NCI-H1417 (cell line): ENCODE measurements around the gene TUBB6.

ENCODE experiments used
- DNase-seq, 3 experiments: peaks; one replicate each; lab custom pipeline; 2025; lab: John Stamatoyannopoulos, UW

The TUBB6 gene

GRCh38 chr18:12338382-12338781 is 30.3 kb downstream of the TUBB6 start:
- no peak for DNase-seq

DNA sequence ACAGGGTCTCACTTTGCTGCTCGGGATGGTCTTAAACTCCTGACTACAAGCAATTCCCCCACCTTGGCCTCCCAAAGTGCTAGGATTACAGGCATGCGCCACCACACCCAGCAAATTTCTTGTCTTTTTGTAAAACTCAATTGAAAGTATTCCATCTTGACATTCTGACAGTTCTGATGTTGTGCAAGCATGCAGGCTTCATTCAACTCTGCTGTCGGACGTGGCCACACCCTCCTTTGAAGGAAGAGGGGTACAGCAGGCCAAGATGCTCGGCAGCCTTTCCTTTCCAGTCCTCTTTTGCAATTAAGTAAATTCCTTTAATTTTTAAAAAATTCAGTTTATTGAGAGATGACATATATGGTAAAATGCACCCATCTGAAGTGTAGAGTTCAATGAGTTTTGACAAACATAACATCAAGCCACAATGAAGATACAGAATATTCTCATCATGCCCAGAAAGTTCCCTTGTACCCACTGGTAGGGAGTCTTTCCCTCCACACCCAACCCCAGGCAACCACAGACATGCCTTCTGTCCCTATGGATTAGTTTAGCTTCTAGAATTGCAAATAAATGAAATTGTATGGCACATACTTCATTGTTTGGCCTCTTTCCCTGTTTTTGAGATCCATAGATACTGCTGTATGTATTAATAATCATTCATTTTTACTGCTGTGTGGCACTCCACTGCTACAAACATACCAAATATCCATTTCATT is 33.1 kb downstream of the TUBB6 start:
- DNase-seq: no peak

DNA sequence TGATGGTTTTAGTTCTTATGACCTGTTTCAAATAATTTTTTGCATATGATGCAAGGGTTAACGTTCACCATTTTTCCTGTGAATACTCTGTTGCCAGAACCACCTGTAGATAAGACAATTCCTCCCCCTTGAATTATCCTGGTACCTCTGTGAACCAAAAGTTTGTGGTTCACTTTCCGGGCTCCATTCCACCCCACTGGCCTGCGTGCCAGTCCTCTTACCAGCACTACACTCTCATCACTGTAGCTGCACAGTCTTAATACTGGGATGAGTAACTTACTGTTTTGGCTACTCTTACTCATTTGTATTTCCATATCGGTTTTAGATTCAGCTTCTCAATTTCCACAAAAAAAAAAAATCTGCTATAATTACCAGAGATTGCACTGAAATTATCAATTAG is 34.6 kb downstream of the TUBB6 start:
- DNase-seq: no peak

DNA sequence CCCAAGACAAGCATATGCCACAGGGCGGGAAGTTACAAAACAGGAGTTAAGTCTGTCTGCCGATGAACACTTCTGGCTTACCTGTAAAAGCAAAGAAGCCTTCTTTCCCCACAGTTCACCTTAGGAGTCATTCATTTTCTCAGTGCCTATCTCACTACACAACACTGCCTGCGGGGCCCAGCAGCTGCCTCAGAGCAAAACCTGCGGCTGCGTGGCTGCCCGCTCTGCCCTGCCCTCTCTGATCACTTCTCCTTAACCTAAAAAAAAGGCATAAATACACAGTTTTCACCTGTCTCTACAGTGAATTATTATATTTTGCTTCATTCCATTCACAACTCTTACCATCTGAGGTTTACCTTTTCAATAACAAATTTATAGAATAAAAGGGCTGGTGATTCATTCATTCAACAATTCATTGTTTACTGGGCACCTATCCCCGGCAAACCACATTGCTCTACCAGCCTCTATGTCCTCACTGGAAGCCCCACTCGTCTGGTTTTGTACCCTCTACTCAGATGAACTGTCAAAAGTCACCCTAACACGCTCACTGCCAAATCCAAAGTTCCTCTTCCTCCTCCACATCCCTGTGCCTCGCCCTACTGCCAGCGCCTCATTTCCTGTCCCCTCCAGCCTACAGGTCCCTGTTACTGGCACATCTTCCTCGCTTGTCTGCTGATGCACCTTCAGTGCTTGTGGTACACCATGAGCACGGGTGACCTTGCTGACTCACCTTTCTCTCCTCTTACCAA is 37.6 kb downstream of the TUBB6 start:
- DNase-seq: no peak

DNA sequence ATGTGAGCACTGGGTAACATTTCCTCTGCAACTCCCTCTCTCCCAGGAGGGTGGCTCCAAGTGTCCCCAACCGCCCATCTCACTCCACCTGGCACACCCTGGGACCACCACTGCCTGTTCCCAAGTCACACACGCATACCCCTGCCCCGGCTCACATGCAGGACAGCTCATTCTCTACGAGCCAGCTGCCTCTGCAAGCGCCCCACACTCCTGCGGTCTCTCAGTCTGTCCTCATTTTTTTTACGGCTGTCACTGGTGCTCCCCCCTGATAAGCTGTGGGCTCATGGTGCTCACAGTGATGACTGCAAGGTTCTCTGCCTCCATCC is 38.2 kb downstream of the TUBB6 start:
- no peak for DNase-seq

- DNase-seq: no peak
Measured at GRCh38 chr18:12347895-12348294, 39.9 kb downstream of the TUBB6 start.

DNA sequence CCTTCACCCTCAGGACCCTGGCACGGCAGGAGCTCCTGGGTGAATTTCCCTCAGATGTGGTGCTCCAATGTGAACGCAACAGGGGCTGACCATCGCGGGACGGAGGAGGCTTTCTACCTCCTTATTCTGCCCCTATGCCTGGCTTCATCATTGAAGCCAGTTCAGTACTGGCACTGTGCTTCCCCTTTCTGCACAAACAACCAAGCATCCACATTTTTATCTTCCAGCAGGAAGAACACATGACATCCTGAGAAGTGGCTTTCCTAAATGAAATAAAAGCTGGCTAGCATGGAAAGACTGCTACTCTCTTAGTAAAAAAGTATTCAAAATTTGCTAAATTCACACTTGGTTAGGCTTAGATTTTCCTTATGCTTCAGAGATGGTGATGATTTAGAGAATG is 44.1 kb downstream of the TUBB6 start:
- DNase-seq: no peak

DNA sequence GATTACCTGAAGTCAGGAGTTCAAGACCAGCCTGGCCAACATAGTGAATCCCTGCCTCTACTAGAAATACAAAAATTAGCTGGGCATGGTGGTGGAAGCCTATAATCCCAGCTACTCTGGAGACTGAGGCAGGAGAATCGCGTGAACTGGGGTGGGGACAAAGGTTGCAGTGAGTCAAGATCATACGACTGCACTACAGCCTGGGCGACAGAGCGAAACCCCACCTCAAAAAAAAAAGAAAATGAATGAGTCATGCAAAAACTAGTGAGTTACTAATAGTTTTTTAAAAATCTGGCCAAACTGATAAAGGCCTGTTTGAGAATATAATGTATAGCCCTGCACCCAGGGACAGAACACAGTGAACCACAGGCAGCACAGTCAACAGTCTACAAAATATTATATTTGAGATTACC is 51.5 kb downstream of the TUBB6 start:
- no peak for DNase-seq

GRCh38 chr18:12361770-12362378 is 53.8 kb downstream of the TUBB6 start:
- DNase-seq: no peak

- DNase-seq: no peak
Measured at GRCh38 chr18:12362473-12363174, 54.6 kb downstream of the TUBB6 start.

- no peak for DNase-seq
Measured at GRCh38 chr18:12366379-12366778, 58.3 kb downstream of the TUBB6 start.

GRCh38 chr18:12366784-12367183 is 58.7 kb downstream of the TUBB6 start:
- DNase-seq: no peak

DNA sequence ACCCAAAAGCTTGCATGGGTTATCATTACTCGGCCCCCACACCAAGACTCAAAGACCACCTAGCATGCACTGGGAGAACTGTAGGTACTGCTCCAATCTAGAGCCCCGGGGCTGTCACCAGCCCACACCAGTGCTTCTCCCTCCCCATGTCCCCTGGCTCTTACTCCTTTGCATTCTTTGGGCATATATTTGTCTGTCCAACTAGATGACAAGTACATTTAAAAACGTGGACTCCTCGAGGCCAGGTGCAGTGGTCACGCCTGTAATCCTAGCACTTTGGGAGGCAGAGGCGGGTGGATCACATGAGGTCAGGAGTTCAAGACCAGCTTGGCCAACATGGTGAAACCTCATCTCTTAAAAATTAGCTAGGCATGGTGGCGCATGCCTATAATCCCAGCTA is 61.2 kb downstream of the TUBB6 start:
- DNase-seq: no peak

DNA sequence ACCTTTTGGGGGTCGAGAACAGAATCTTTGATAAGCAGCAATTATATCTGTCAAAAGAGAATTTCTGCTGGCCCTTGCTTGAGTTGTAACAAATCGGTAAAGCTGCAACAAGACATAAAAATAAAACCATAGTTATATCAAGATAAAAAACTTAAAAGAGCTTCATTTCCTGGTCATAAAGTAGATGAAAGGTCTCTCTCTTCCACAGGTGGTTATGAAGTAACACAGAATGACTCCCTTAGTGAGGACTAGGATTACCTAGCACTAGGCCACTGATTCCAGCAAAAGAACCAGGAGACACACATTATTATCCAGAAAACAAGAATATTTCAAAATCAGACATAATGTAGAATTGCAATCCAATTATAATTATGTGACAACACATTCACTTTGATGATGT is 63.5 kb downstream of the TUBB6 start:
- no peak for DNase-seq

GRCh38 chr18:12372406-12372805 is 64.4 kb downstream of the TUBB6 start:
- no peak for DNase-seq

DNA sequence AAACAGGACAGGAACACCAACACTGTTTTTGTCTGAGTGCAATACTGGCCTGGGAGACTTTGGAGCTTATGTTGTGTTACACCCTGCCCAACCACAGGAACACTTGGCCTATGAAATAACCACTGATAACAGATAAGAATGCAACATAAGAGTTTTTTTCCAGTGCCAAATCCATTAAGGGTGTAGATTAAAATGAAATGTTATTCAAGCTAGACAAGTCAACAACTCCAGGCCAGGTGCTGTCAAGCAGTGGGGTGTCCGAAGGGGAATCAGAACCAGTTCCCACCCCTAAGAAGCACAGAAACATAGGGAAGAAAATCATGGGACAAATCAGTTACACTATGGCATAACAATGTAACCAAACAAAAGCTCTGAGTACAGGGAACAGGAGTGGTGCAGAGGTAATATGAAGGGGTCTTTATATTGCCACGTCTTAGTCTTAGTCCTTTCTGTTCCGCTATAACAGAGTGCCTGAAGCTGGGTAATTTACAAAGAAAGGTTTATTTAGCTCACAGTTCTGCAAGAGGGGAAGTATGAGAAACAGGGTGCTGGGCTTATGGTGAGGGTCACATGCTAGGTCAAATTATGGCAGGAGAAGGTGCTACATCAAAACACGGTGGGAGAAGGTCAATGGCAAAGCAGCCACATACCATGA is 65.2 kb downstream of the TUBB6 start:
- no peak for DNase-seq

DNA sequence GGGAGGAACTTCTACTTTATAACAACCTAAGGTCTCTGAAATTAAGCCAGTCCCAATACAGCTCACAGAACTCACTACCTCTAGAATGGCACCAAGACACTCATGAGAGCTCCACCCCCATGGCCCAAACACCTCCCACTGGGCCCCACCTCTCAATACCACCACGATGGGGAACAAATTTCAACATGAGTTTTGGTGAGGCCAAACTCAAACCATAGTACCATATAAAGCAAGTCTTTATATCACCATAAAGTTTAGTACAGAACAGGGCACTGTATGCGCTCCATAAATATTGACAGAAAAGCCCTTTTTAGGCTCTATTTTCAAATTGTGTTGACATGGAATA is 65.7 kb downstream of the TUBB6 start:
- no peak for DNase-seq

DNA sequence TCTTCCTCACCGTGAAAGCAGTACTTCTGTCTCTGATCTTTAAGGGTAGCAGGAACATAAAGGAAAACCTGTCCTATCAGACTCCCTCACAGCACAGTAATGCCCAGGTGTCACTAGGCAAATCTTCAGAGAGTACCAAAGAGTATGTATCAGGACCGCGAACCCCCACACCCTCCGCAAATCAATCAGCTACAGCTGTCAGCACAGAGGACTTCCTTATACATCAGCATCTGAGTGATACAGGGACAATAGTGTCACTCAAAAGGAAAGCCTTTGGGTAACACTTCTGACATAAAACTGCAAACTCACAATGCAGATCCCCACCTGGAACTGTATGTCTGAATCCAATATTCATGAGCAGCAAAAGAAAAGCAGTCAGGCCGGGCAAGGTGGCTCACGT is 66.4 kb downstream of the TUBB6 start:
- DNase-seq: no peak
